Type B pancreatic cell (in vitro differentiated cells): ENCODE results near the gene LRRC34. TPM values are rescaled to one million over a fixed set of nuclear protein-coding genes. Genes with fewer than 3 reads are reported as not detected.
A peak's percentile ranks its signal among the peaks of the same experiment; 100 is the strongest.

Source experiments
- DNase-seq: peaks from one replicate; pipeline ENCODE4 v3.0.0; 2021; ENCODE audit warnings: mixed read lengths; ENCODE audit not compliant: unreplicated experiment; ENCODE audit errors: extremely low spot score
- H3K27ac Mint-ChIP-seq: 2 replicates; pipeline ENCODE4 v1.8.0; 2021; ENCODE audit warnings: mild to moderate bottlenecking, mixed read lengths
- H3K27me3 Mint-ChIP-seq: 2 replicates; pipeline ENCODE4 v1.8.0; 2021; ENCODE audit warnings: mixed read lengths
- H3K36me3 Mint-ChIP-seq: 2 replicates; pipeline ENCODE4 v1.8.0; 2021; ENCODE audit warnings: mixed read lengths
- H3K4me1 Mint-ChIP-seq: one replicate; pipeline ENCODE4 v1.8.0; 2021; ENCODE audit warnings: mixed read lengths; ENCODE audit not compliant: unreplicated experiment
- H3K4me3 Mint-ChIP-seq: 2 replicates; pipeline ENCODE4 v1.8.0; 2021; ENCODE audit warnings: mild to moderate bottlenecking, mixed read lengths
- H3K9me3 Mint-ChIP-seq: 2 replicates; pipeline ENCODE4 v1.8.0; 2021; ENCODE audit warnings: mixed read lengths
- CTCF ChIP-seq: fragments of 200-600 bp; sonication (generic); conservative IDR thresholded peaks from 2 replicates; pipeline ENCODE4 v1.5.0; 2021; ENCODE audit warnings: antibody characterized with exemption, mild to moderate bottlenecking
- total RNA-seq: library from RNA; stranded (reverse); gene quantifications from 2 replicates; pipeline ENCODE4 v1.2.1, GENCODE V29; 2021; ENCODE audit warnings: low replicate concordance

LRRC34 gene
- total RNA-seq, 1 donor from 2014 or later, result 2.7 TPM

- H3K4me1 Mint-ChIP-seq, result peaks cover 29% of the 10 kb centered on the region
- peaks cover 19% of the 10 kb centered on the region for H3K36me3 Mint-ChIP-seq
- peak overlapping the region; percentile 100 for H3K4me3 Mint-ChIP-seq
- H3K9me3 Mint-ChIP-seq, result no peaks in the 10 kb centered on the region
- H3K27ac Mint-ChIP-seq, result peak overlapping the region; percentile 99
- no peak for DNase-seq
- H3K27me3 Mint-ChIP-seq, result peaks cover 12% of the 10 kb centered on the region
- TF ChIP-seq CTCF, result no peak
These were observed 40.3 kb downstream of the LRRC34 start for GRCh38 chr3:169772305-169772896.

DNA sequence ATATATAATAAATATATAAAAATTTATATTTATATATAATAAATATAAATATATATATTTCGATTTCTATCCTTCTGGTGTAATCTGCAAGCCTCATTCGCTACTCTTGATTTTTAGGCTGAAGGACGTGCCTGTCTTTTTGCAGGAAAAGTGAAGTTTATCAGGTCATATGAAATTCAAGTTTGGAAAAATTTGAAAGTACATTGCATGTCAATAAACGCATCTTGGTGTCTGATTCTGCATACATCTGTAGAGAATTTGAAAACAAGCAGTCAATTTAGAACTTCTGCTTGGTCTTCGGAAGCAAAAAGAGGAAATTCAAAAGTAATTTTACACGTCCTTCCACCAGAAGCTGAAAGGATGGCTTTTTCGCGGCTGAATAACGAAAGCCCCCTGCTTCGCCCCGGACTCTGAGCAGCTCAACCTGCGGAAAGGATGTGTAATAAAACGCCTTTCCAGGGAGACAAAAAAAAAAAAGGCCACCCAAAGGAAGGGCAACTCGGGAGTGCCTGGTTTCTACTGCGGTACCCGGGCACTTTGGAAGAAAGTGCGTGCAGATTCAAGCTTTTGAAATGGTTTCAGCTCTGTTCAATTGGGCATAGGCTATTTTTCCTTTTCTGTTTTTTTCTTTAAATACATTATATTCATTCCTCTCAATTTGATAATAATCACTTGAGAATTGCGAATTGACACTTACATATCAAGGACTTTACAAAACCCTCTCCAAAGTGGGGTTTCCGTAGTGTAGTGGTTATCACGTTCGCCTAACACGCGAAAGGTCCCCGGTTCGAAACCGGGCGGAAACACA lies 41.0 kb downstream of the LRRC34 start:
- H3K27ac Mint-ChIP-seq, result peak overlapping the region; percentile 99
- H3K4me3 Mint-ChIP-seq, result peak overlapping the region; percentile 100
- peaks cover 29% of the 10 kb centered on the region for H3K4me1 Mint-ChIP-seq
- DNase-seq, result no peak
- TF ChIP-seq CTCF, result no peak
- peaks cover under 1% of the 10 kb centered on the region for H3K9me3 Mint-ChIP-seq
- H3K36me3 Mint-ChIP-seq, result peaks cover 13% of the 10 kb centered on the region
- peaks cover 12% of the 10 kb centered on the region for H3K27me3 Mint-ChIP-seq

DNA sequence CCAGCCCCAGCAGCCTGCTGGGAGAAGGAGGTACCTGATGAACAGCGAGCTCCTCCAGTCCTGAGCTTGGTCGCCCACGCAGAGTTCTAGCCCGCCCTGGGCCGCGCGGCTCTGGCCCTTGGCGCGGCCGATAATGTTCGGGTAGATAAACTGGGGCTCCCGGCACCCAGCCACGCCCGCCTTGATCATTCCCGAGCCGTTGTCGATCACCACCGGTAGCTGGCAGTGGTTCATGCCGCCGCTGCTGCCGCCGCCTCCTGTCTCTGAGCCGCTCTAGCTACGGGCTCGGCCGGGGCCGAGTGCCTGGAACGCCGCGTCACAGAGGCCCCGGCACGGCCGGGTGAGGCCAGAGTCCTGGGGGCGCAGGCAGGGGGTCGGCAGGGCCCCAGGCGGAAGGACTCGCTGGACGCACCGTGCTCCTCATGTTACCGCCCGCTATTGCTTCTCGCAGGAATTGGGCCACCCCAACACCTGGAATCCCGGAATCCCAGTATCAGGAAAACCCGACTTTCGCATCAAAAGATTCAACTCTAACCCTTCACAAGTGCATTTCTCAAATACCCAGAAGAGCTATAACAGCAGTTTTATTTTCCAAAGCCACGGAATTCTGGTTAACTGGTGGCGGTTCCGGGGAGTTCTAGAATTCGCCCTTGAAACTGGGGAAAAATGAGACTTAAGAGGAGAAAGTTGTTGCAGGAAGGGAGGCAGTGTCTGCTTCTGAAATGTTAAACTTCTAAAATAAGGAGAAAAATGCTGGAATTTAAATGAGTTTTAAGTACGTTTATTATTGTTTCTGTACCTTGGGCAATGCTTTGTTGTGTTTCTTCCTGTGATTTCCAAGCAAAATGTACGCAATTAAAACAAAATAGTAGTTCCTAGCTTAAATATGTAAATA lies 43.2 kb downstream of the LRRC34 start, which contains the start of gene ACTRT3:
Gene ACTRT3 (minus strand): TSS at position 275 of the 895 bp plus-strand sequence. CDS start 41 bp downstream, at position 234.
- Mint-ChIP-seq H3K27ac (peak within 1 kb of the TSS; percentile 90), H3K36me3 (peaks cover 14% of the 10 kb centered on the region), H3K27me3 (peaks cover 12% of the 10 kb centered on the region), H3K4me3 (peak within 1 kb of the TSS; percentile 96), H3K9me3 (peaks cover 13% of the 10 kb centered on the region), H3K4me1 (peaks cover 23% of the 10 kb centered on the region)
- peak; percentile 74 for DNase-seq
- peak; percentile 42 for TF ChIP-seq CTCF

DNA sequence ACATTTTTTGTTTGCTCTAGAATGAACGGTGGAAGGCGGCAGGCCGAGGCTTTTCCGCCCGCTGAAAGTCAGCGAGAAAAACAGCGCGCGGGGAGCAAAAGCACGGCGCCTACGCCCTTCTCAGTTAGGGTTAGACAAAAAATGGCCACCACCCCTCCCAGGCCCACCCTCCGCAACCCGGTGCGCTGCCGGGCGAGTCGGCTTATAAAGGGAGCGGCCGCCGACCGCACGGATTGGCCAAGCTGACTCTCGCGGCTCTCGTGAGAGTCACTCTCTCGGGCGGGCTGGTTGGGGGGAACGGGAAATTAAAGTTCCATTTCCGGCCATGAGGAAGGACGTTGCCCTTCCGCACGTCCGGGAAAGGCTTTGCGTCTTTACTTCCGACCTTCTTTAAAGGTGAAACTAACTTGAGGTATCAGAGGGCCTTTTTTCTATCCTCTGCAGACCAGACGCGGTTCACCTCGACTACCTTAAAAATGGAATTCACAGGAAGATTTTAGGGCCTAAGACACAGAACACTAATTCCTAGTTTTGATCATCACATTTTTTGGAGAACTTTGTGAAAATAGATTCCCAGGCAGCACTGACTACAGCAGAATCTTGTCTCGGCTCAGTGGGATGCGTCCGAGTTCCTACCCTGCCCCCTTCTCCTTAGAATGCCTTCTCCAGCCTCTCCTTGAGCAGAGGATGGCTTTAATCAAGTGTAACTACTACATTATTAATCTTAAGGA lies 47.7 kb downstream of the LRRC34 start, which contains the start of gene TERC:
Gene TERC (minus strand): TSS at position 179 of the 731 bp plus-strand sequence.
- Mint-ChIP-seq H3K9me3 (peaks cover 13% of the 10 kb centered on the region), H3K4me3 (peak within 1 kb of the TSS; percentile 88), H3K27me3 (no peaks in the 10 kb centered on the region), H3K4me1 (peaks cover 9% of the 10 kb centered on the region), H3K36me3 (peaks cover 9% of the 10 kb centered on the region), H3K27ac (peak within 1 kb of the TSS; percentile 94)
- TF ChIP-seq CTCF, result no peak
- DNase-seq, result peak; percentile 91
